Stimulated activated naive CD8-positive, alpha-beta T cell treated with anti-CD3 and anti-CD28 coated beads, Interleukin-15, Interleukin-2, amounts not matched to agents 100 ng/mL and 50 ng/mL, for 24 hours (primary cell): ENCODE measurements around the gene MEX3A.

Source experiments
- H3K27ac Mint-ChIP-seq: one replicate; pipeline ENCODE4 v1.8.0; 2021; ENCODE audit warnings: mild to moderate bottlenecking, mixed read lengths
- H3K27me3 Mint-ChIP-seq: one replicate; pipeline ENCODE4 v1.8.0; 2021; ENCODE audit warnings: mixed read lengths
- H3K36me3 Mint-ChIP-seq: one replicate; pipeline ENCODE4 v1.8.0; 2021; ENCODE audit warnings: low read depth, mixed read lengths
- H3K4me1 Mint-ChIP-seq: one replicate; pipeline ENCODE4 v1.8.0; 2021; ENCODE audit warnings: low read depth, mixed read lengths
- H3K4me3 Mint-ChIP-seq: one replicate; pipeline ENCODE4 v1.8.0; 2021; ENCODE audit warnings: mild to moderate bottlenecking, mixed read lengths
- H3K9me3 Mint-ChIP-seq: one replicate; pipeline ENCODE4 v1.8.0; 2021; ENCODE audit warnings: mixed read lengths

MEX3A gene

GRCh38 chr1:156113282-156113950, 31.2 kb upstream of the MEX3A start:
- peaks cover 23% of the 10 kb centered on the region for H3K27me3 Mint-ChIP-seq
- H3K27ac Mint-ChIP-seq: peak overlapping the region; percentile 86
- H3K36me3 Mint-ChIP-seq: peaks cover 9% of the 10 kb centered on the region
- H3K4me3 Mint-ChIP-seq: peak overlapping the region; percentile 92
- peaks cover 50% of the 10 kb centered on the region for H3K4me1 Mint-ChIP-seq
- H3K9me3 Mint-ChIP-seq: no peaks in the 10 kb centered on the region

- peaks cover 22% of the 10 kb centered on the region for H3K27me3 Mint-ChIP-seq
- H3K36me3 Mint-ChIP-seq: peaks cover 6% of the 10 kb centered on the region
- H3K4me3 Mint-ChIP-seq: no peak overlapping the region
- no peaks in the 10 kb centered on the region for H3K9me3 Mint-ChIP-seq
- H3K4me1 Mint-ChIP-seq: peaks cover 53% of the 10 kb centered on the region
- no peak overlapping the region for H3K27ac Mint-ChIP-seq
Observed at GRCh38 chr1:156112276-156113137, 30.2 kb upstream of the MEX3A start.

GRCh38 chr1:156111355-156111962, 29.2 kb upstream of the MEX3A start:
- H3K9me3 Mint-ChIP-seq: no peaks in the 10 kb centered on the region
- no peak overlapping the region for H3K27ac Mint-ChIP-seq
- no peak overlapping the region for H3K4me3 Mint-ChIP-seq
- H3K36me3 Mint-ChIP-seq: peaks cover 3% of the 10 kb centered on the region
- peaks cover 60% of the 10 kb centered on the region for H3K4me1 Mint-ChIP-seq
- H3K27me3 Mint-ChIP-seq: peaks cover 19% of the 10 kb centered on the region

GRCh38 chr1:156110252-156110651, 28.0 kb upstream of the MEX3A start:
- Mint-ChIP-seq H3K4me3 (no peak overlapping the region), H3K4me1 (peaks cover 65% of the 10 kb centered on the region), H3K27me3 (peaks cover 17% of the 10 kb centered on the region), H3K9me3 (no peaks in the 10 kb centered on the region), H3K36me3 (no peaks in the 10 kb centered on the region), H3K27ac (no peak overlapping the region)

GRCh38 chr1:156108664-156109241, 26.5 kb upstream of the MEX3A start:
- Mint-ChIP-seq H3K36me3 (no peaks in the 10 kb centered on the region), H3K27me3 (peaks cover 16% of the 10 kb centered on the region), H3K27ac (no peak overlapping the region), H3K4me3 (no peak overlapping the region), H3K4me1 (peaks cover 70% of the 10 kb centered on the region), H3K9me3 (no peaks in the 10 kb centered on the region)

GRCh38 chr1:156108057-156108456, 25.8 kb upstream of the MEX3A start:
- Mint-ChIP-seq H3K27ac (peak overlapping the region; percentile 41), H3K27me3 (peaks cover 14% of the 10 kb centered on the region), H3K4me1 (peaks cover 70% of the 10 kb centered on the region), H3K36me3 (no peaks in the 10 kb centered on the region), H3K4me3 (peak overlapping the region; percentile 83), H3K9me3 (no peaks in the 10 kb centered on the region)

- H3K27ac Mint-ChIP-seq: peak overlapping the region; percentile 96
- H3K4me3 Mint-ChIP-seq: peak overlapping the region; percentile 83
- no peaks in the 10 kb centered on the region for H3K9me3 Mint-ChIP-seq
- no peaks in the 10 kb centered on the region for H3K36me3 Mint-ChIP-seq
- H3K27me3 Mint-ChIP-seq: peaks cover 10% of the 10 kb centered on the region
- H3K4me1 Mint-ChIP-seq: peaks cover 74% of the 10 kb centered on the region
Observed at GRCh38 chr1:156106624-156107488, 24.6 kb upstream of the MEX3A start.

- Mint-ChIP-seq H3K9me3 (no peaks in the 10 kb centered on the region), H3K27ac (peak overlapping the region; percentile 96), H3K4me3 (peak overlapping the region; percentile 83), H3K36me3 (no peaks in the 10 kb centered on the region), H3K4me1 (peaks cover 91% of the 10 kb centered on the region), H3K27me3 (peaks cover 6% of the 10 kb centered on the region)
Observed at GRCh38 chr1:156104861-156105832, 22.9 kb upstream of the MEX3A start.

- Mint-ChIP-seq H3K27ac (peak overlapping the region; percentile 96), H3K4me3 (peak overlapping the region; percentile 42), H3K4me1 (peaks cover 95% of the 10 kb centered on the region), H3K9me3 (no peaks in the 10 kb centered on the region), H3K27me3 (peaks cover 4% of the 10 kb centered on the region), H3K36me3 (no peaks in the 10 kb centered on the region)
Observed at GRCh38 chr1:156104065-156104810, 22.0 kb upstream of the MEX3A start.

- H3K27me3 Mint-ChIP-seq: peaks cover 4% of the 10 kb centered on the region
- peaks cover 92% of the 10 kb centered on the region for H3K4me1 Mint-ChIP-seq
- H3K36me3 Mint-ChIP-seq: no peaks in the 10 kb centered on the region
- H3K9me3 Mint-ChIP-seq: no peaks in the 10 kb centered on the region
- H3K4me3 Mint-ChIP-seq: peak overlapping the region; percentile 42
- H3K27ac Mint-ChIP-seq: peak overlapping the region; percentile 96
Observed at GRCh38 chr1:156103521-156103947, 21.3 kb upstream of the MEX3A start.

- peaks cover 4% of the 10 kb centered on the region for H3K27me3 Mint-ChIP-seq
- no peaks in the 10 kb centered on the region for H3K36me3 Mint-ChIP-seq
- H3K4me1 Mint-ChIP-seq: peaks cover 92% of the 10 kb centered on the region
- H3K27ac Mint-ChIP-seq: peak overlapping the region; percentile 96
- no peaks in the 10 kb centered on the region for H3K9me3 Mint-ChIP-seq
- peak overlapping the region; percentile 26 for H3K4me3 Mint-ChIP-seq
Observed at GRCh38 chr1:156102633-156103511, 20.6 kb upstream of the MEX3A start.

- peak overlapping the region; percentile 10 for H3K27ac Mint-ChIP-seq
- H3K36me3 Mint-ChIP-seq: peaks cover 3% of the 10 kb centered on the region
- H3K27me3 Mint-ChIP-seq: peaks cover 7% of the 10 kb centered on the region
- no peaks in the 10 kb centered on the region for H3K9me3 Mint-ChIP-seq
- H3K4me1 Mint-ChIP-seq: peaks cover 92% of the 10 kb centered on the region
- H3K4me3 Mint-ChIP-seq: no peak overlapping the region
Observed at GRCh38 chr1:156101880-156102279, 19.6 kb upstream of the MEX3A start.
